IMR-90 (cell line): ENCODE data around the gene TENM4. TPM values are rescaled to one million over a fixed set of nuclear protein-coding genes. Genes with fewer than 3 reads are reported as not detected.

Source experiments
- ATAC-seq: fragments of 200-7000 bp; cut with Tn5 transposase; 2 replicates; pipeline ENCODE4 v1.9.1; 2020; ENCODE audit warnings: low read depth, mild to moderate bottlenecking, moderate library complexity
- BruUV-seq: library from RNA; stranded (reverse); fragments of 400-500 nt; replicated peaks from 2 replicates; lab custom pipeline; 2021; lab: Mats Ljungman, UMichigan
- CTCF ChIA-PET: fragments of 300-600 bp; formaldehyde crosslinking; extraction: SDS; loops from one replicate; lab custom pipeline; 2021; ENCODE audit warnings: antibody characterized with exemption; lab: Yijun Ruan, JAX
- POLR2A ChIA-PET: fragments of 300-600 bp; sonication (Branson Sonifier 250); formaldehyde crosslinking; loops from one replicate; lab custom pipeline; 2022; ENCODE audit warnings: antibody characterized with exemption; ENCODE audit not compliant: unreplicated experiment; lab: Charles Lee
- DNase-seq: peaks from one replicate; pipeline ENCODE4 v3.0.0; 2013
- H2AFZ ChIP-seq: replicated peaks from 2 replicates; pipeline ENCODE3; 2013; ENCODE audit warnings: low read length, mild to moderate bottlenecking; ENCODE audit not compliant: poor library complexity
- H2AK5ac ChIP-seq: 2 replicates; pipeline ENCODE4 v1.6.1; 2013; ENCODE audit warnings: low read depth, low read length, inconsistent platforms
- H2AK9ac ChIP-seq: replicated peaks from 2 replicates; pipeline ENCODE3; 2013; ENCODE audit warnings: mild to moderate bottlenecking, low read depth, low read length, moderate library complexity; ENCODE audit not compliant: poor library complexity
- H2BK120ac ChIP-seq: 2 replicates; pipeline ENCODE4 v1.6.1; 2013; ENCODE audit warnings: low read depth, low read length, inconsistent platforms
- H2BK15ac ChIP-seq: 3 replicates; pipeline ENCODE4 v1.6.1; 2013; ENCODE audit warnings: low read depth, low read length, inconsistent platforms
- H2BK20ac ChIP-seq: 2 replicates; pipeline ENCODE4 v1.6.1; 2013; ENCODE audit warnings: low read depth, mild to moderate bottlenecking, inconsistent platforms, low read length, moderate library complexity
- H2BK5ac ChIP-seq: 2 replicates; pipeline ENCODE4 v1.6.1; 2013; ENCODE audit warnings: mild to moderate bottlenecking, low read depth, low read length, inconsistent platforms; ENCODE audit not compliant: poor library complexity, severe bottlenecking
- H3K14ac ChIP-seq: replicated peaks from 2 replicates; pipeline ENCODE4 v1.6.1; 2013; ENCODE audit warnings: low read depth, low read length, inconsistent platforms
- H3K18ac ChIP-seq: 2 replicates; pipeline ENCODE4 v1.6.1; 2013; ENCODE audit warnings: low read depth, low read length, control low read depth
- H3K23ac ChIP-seq: 2 replicates; pipeline ENCODE4 v1.6.1; 2013; ENCODE audit warnings: low read depth, low read length, inconsistent platforms
- H3K27ac ChIP-seq: 2 replicates; pipeline ENCODE4 v1.5.1; 2013; ENCODE audit warnings: mild to moderate bottlenecking, control low read depth, low read length; ENCODE audit not compliant: insufficient read depth
- H3K27me3 ChIP-seq: 2 replicates; pipeline ENCODE4 v1.6.1; 2013; ENCODE audit warnings: low read length; ENCODE audit not compliant: control insufficient read depth, insufficient read depth
- H3K36me3 ChIP-seq: 2 replicates; pipeline ENCODE4 v1.6.1; 2013; ENCODE audit warnings: low read length, mixed read lengths; ENCODE audit not compliant: control insufficient read depth, insufficient read depth
- H3K4ac ChIP-seq: 2 replicates; pipeline ENCODE4 v1.6.1; 2013; ENCODE audit warnings: low read depth, low read length, inconsistent platforms
- H3K4me1 ChIP-seq: 2 replicates; pipeline ENCODE4 v1.6.1; 2013; ENCODE audit warnings: low read length, mixed read lengths; ENCODE audit not compliant: control insufficient read depth, insufficient read depth
- H3K4me2 ChIP-seq: 2 replicates; pipeline ENCODE4 v1.6.1; 2013; ENCODE audit warnings: low read depth, mild to moderate bottlenecking, control low read depth, low read length, moderate library complexity
- H3K4me3 ChIP-seq: 2 replicates; pipeline ENCODE4 v1.5.1; 2013; ENCODE audit warnings: low read depth, mild to moderate bottlenecking, control low read depth, low read length, moderate library complexity; ENCODE audit not compliant: insufficient read depth
- H3K56ac ChIP-seq: 2 replicates; pipeline ENCODE4 v1.6.1; 2013; ENCODE audit warnings: low read length, inconsistent platforms; ENCODE audit not compliant: insufficient read depth; ENCODE audit errors: extremely low read depth
- H3K79me1 ChIP-seq, 2 experiments: 2 replicates each; pipeline ENCODE4 v1.6.1; 2013; ENCODE audit warnings: low read length in 2 of 2, inconsistent platforms in 1 of 2, low read depth in 1 of 2
- H3K9ac ChIP-seq: 2 replicates; pipeline ENCODE4 v1.6.1; 2013; ENCODE audit warnings: low read depth, low read length, control low read depth
- H3K9me1 ChIP-seq: 2 replicates; pipeline ENCODE4 v1.6.1; 2013; ENCODE audit warnings: low read length, inconsistent platforms; ENCODE audit not compliant: insufficient read depth
- H3K9me3 ChIP-seq: 2 replicates; pipeline ENCODE4 v1.6.1; 2013; ENCODE audit warnings: low read length; ENCODE audit not compliant: control insufficient read depth, insufficient read depth
- H4K20me1 ChIP-seq: 2 replicates; pipeline ENCODE4 v1.6.1; 2013; ENCODE audit warnings: low read length, inconsistent platforms; ENCODE audit not compliant: insufficient read depth
- H4K5ac ChIP-seq: 2 replicates; pipeline ENCODE4 v1.6.1; 2013; ENCODE audit warnings: mild to moderate bottlenecking, low read depth, low read length, control low read depth
- H4K8ac ChIP-seq, 2 experiments: 2 replicates each; pipeline ENCODE4 v1.6.1; 2013; ENCODE audit warnings: low read depth in 2 of 2, low read length in 2 of 2, control low read depth in 1 of 2, inconsistent platforms in 1 of 2
- H4K91ac ChIP-seq: 2 replicates; pipeline ENCODE4 v1.6.1; 2013; ENCODE audit warnings: low read depth, low read length, inconsistent platforms; ENCODE audit not compliant: insufficient read depth
- BHLHE40 ChIP-seq: fragments of 150-350 bp; IDR thresholded peaks from 2 replicates; pipeline ENCODE4 v1.6.1; 2016; ENCODE audit warnings: mild to moderate bottlenecking, low read depth, low read length
- CEBPB ChIP-seq: IDR thresholded peaks from 2 replicates; pipeline ENCODE4 v1.6.1; 2012; ENCODE audit warnings: low read depth, low read length, improper control_type of control experiment
- CHD1 ChIP-seq: IDR thresholded peaks from 2 replicates; pipeline ENCODE4 v1.6.1; 2012; ENCODE audit warnings: low read depth, low read length, improper control_type of control experiment
- CTCF ChIP-seq: conservative IDR thresholded peaks from 2 replicates; pipeline ENCODE4 v1.5.1; 2012; ENCODE audit warnings: mild to moderate bottlenecking, low read depth, low read length, improper control_type of control experiment
- ELK1 ChIP-seq: fragments of 150-350 bp; IDR thresholded peaks from 2 replicates; pipeline ENCODE4 v1.6.1; 2016; ENCODE audit warnings: low read depth, mild to moderate bottlenecking, low read length, moderate library complexity, borderline replicate concordance
- FOS ChIP-seq: fragments of 150-350 bp; IDR thresholded peaks from 2 replicates; pipeline ENCODE4 v1.6.1; 2016; ENCODE audit warnings: low read depth, low read length
- MAFK ChIP-seq: IDR thresholded peaks from 2 replicates; pipeline ENCODE4 v1.6.1; 2012; ENCODE audit warnings: low read depth, low read length, improper control_type of control experiment
- MAZ ChIP-seq: IDR thresholded peaks from 2 replicates; pipeline ENCODE4 v1.6.1; 2012; ENCODE audit warnings: low read depth, mild to moderate bottlenecking, low read length, improper control_type of control experiment, moderate library complexity, borderline replicate concordance
- MXI1 ChIP-seq: IDR thresholded peaks from 2 replicates; pipeline ENCODE4 v1.6.1; 2012; ENCODE audit warnings: low read depth, mild to moderate bottlenecking, low read length, moderate library complexity, borderline replicate concordance
- NFE2L2 ChIP-seq: fragments of 150-350 bp; IDR thresholded peaks from 2 replicates; pipeline ENCODE4 v1.6.1; 2016; ENCODE audit warnings: low read depth, mild to moderate bottlenecking, low read length
- POLR2A ChIP-seq: IDR thresholded peaks from 2 replicates; pipeline ENCODE4 v1.6.1; 2012; ENCODE audit warnings: mild to moderate bottlenecking, low read depth, low read length
- RAD21 ChIP-seq: IDR thresholded peaks from 2 replicates; pipeline ENCODE4 v1.6.1; 2012; ENCODE audit warnings: low read length, improper control_type of control experiment
- RCOR1 ChIP-seq: IDR thresholded peaks from 2 replicates; pipeline ENCODE4 v1.6.1; 2012; ENCODE audit warnings: mild to moderate bottlenecking, low read length, improper control_type of control experiment; ENCODE audit not compliant: insufficient replicate concordance
- RFX5 ChIP-seq: IDR thresholded peaks from 2 replicates; pipeline ENCODE4 v1.8.0; 2012; ENCODE audit warnings: low read depth, mild to moderate bottlenecking, low read length, moderate library complexity
- SMC3 ChIP-seq: fragments of 150-350 bp; IDR thresholded peaks from 2 replicates; pipeline ENCODE4 v1.6.1; 2016; ENCODE audit warnings: low read depth, mild to moderate bottlenecking, antibody characterized with exemption, low read length, moderate library complexity
- USF2 ChIP-seq: fragments of 150-350 bp; IDR thresholded peaks from 2 replicates; pipeline ENCODE4 v1.6.1; 2017; ENCODE audit warnings: mild to moderate bottlenecking, antibody characterized with exemption, low read length, low read depth
- WGBS, 2 experiments: methylation state at CpG; one replicate each; pipeline versions ENCODE4 v1.1.5 to v1.1.7; 2013; ENCODE audit warnings: missing lambda C conversion rate in 2 of 2; ENCODE audit not compliant: insufficient read length in 1 of 2; ENCODE audit errors: extremely low coverage in 2 of 2; 5-methylcytosine and 5-hydroxymethylcytosine counted together
- dilution Hi-C: fragments of 300-500 bp; cut with HindIII; formaldehyde crosslinking; loops from one replicate; pipeline ENCODE4 v1.14.3; 2018; ENCODE audit warnings: low sequenced_read_pairs; ENCODE audit not compliant: unreplicated experiment
- in situ Hi-C: fragments of 300-500 bp; cut with MboI; formaldehyde crosslinking; loops from 3 replicates; pipeline ENCODE4 v1.14.3; 2019; ENCODE audit warnings: low sequenced_read_pairs, inconsistent platforms, mixed read lengths
- intact Hi-C: fragments of 100-400 bp; cut with micrococcal nuclease; formaldehyde crosslinking; loops from 2 replicates; pipeline ENCODE4 v1.10.0; 2022
- polyA plus RNA-seq, 3 experiments: library from polyadenylated mRNA; depleted of rRNA; stranded (reverse); fragments of >200 nt; gene quantifications; 2 replicates each; pipeline ENCODE4 v1.2.3, GENCODE V29; 2012; ENCODE audit warnings: low replicate concordance in 1 of 3
- total RNA-seq: library from RNA; depleted of rRNA; stranded (reverse); fragments of >200 nt; gene quantifications from 2 replicates; pipeline ENCODE4 v1.2.3, GENCODE V29; 2012

TENM4 gene
- total and polyA plus RNA-seq, 2 of the 4 experiments (the other 2 are of a cell fraction) = 7.4 to 9.0 TPM

GRCh38 chr11:78606667-78607066 lies 834.2 kb downstream of the TENM4 start:
- no peak for DNase-seq
- no peak for TF ChIP-seq MXI1
- TF ChIP-seq CEBPB = no peak
- TF ChIP-seq NFE2L2 = no peak
- no peak for TF ChIP-seq RCOR1
- no peak for TF ChIP-seq FOS
- TF ChIP-seq RFX5 = no peak
- no peak for TF ChIP-seq SMC3
- no peak for TF ChIP-seq CTCF
- TF ChIP-seq MAZ = no peak
- TF ChIP-seq POLR2A = no peak
- TF ChIP-seq BHLHE40 = no peak
- no peak for TF ChIP-seq CHD1
- no peak for TF ChIP-seq MAFK
- no peak for TF ChIP-seq ELK1
- no peak for TF ChIP-seq USF2
- TF ChIP-seq RAD21 = no peak
- H2BK15ac ChIP-seq = no peak overlapping the region
- no peak overlapping the region for H4K5ac ChIP-seq
- H4K20me1 ChIP-seq = no peaks in the 10 kb centered on the region; the same call in 1 of the 2 replicates
- intact Hi-C loops (no loop called here), dilution Hi-C loops (no loop called here), in situ Hi-C loops (no loop called here)
- no peak overlapping the region for H3K4me3 ChIP-seq
- ChIA-PET POLR2A (no interaction called here), CTCF (interaction anchor here (0.7 kb wide), 1 partner anchor 882 kb away, joined by 4 read pairs; no protein-coding TSS in a partner anchor)
- no peak overlapping the region for H2AK9ac ChIP-seq
- 100% methylated on average over 1 of the region's 3 CpGs; no CpG with 5 or more reads in 1 of the 2 experiments for WGBS, 2 experiments
- no peak overlapping the region for H4K91ac ChIP-seq
- no peak overlapping the region for H2BK5ac ChIP-seq
- H3K9me3 ChIP-seq = no peaks in the 10 kb centered on the region
- H3K9me1 ChIP-seq = 0 out of 2 replicates have a peak, but pooled peaks cover 3% of the 10 kb centered on the region
- no peak overlapping the region for H2AK5ac ChIP-seq
- no peak overlapping the region for H3K9ac ChIP-seq
- no peak overlapping the region for H3K56ac ChIP-seq
- no peak overlapping the region for H3K4me2 ChIP-seq
- no peak overlapping the region for H3K4ac ChIP-seq
- no peak overlapping the region for H3K27ac ChIP-seq
- H3K14ac ChIP-seq = no peak overlapping the region
- no peaks in the 10 kb centered on the region; the same call in none of the 2 replicates for H3K27me3 ChIP-seq
- H2AFZ ChIP-seq = no peak overlapping the region
- 0 out of 2 replicates have a peak, but pooled peaks cover 4% of the 10 kb centered on the region for H3K4me1 ChIP-seq
- H4K8ac ChIP-seq = no peak overlapping the region
- no peaks in the 10 kb centered on the region for H3K79me1 ChIP-seq
- H2BK20ac ChIP-seq = no peak overlapping the region
- H3K36me3 ChIP-seq = no peaks in the 10 kb centered on the region
- H3K23ac ChIP-seq = no peak overlapping the region
- ATAC-seq = no peak
- no TSS peak for BruUV-seq
- H3K18ac ChIP-seq = no peak overlapping the region
- no peak overlapping the region for H2BK120ac ChIP-seq
